Measurements from ENCODE around the gene INTS6.
"Not testable (repeated sequence)": the region's sequence is repeated elsewhere in the genome, so short reads cannot be mapped to it uniquely, and the experiment has no call there.

The INTS6 gene

GRCh38 chr13:51455532-51455931 lies 2.7 kb upstream of the INTS6 start:
- DNase-seq, result no peak

- no peak for DNase-seq
These were observed 1.3 kb upstream of the INTS6 start for GRCh38 chr13:51453959-51454703.

GRCh38 chr13:51453207-51453958 lies 547 bp upstream of the INTS6 start:
- peak; percentile 70 for DNase-seq

- peak; percentile 64 for DNase-seq
These were observed 1.1 kb downstream of the INTS6 start for GRCh38 chr13:51451467-51452360.

- DNase-seq, result no peak
These were observed 1.7 kb downstream of the INTS6 start for GRCh38 chr13:51451134-51451466.

GRCh38 chr13:51449018-51449417 lies 3.8 kb downstream of the INTS6 start:
- DNase-seq, result no peak

GRCh38 chr13:51444922-51445321 lies 7.9 kb downstream of the INTS6 start:
- no peak for DNase-seq

- no peak for DNase-seq
These were observed 12.5 kb downstream of the INTS6 start for GRCh38 chr13:51440381-51440780.

- no peak for DNase-seq
These were observed 15.2 kb downstream of the INTS6 start for GRCh38 chr13:51437550-51438127.

GRCh38 chr13:51435002-51435578 lies 17.7 kb downstream of the INTS6 start:
- DNase-seq, result no peak

- DNase-seq, result no peak
These were observed 20.3 kb downstream of the INTS6 start for GRCh38 chr13:51432576-51432975.

- DNase-seq, result no peak
These were observed 25.9 kb downstream of the INTS6 start for GRCh38 chr13:51426982-51427381.

- DNase-seq, result no peak
These were observed 27.3 kb downstream of the INTS6 start for GRCh38 chr13:51425410-51426042.

GRCh38 chr13:51423766-51424165 lies 29.1 kb downstream of the INTS6 start:
- DNase-seq, result no peak

GRCh38 chr13:51422484-51422883 lies 30.4 kb downstream of the INTS6 start:
- DNase-seq, result no peak

GRCh38 chr13:51420681-51421490 lies 31.9 kb downstream of the INTS6 start:
- DNase-seq, result no peak

GRCh38 chr13:51419001-51419636 lies 33.7 kb downstream of the INTS6 start:
- no peak for DNase-seq

- DNase-seq, result no peak
These were observed 35.1 kb downstream of the INTS6 start for GRCh38 chr13:51417716-51418115.

GRCh38 chr13:51416107-51416506 lies 36.7 kb downstream of the INTS6 start:
- no peak for DNase-seq

- not testable (repeated sequence) for DNase-seq
These were observed 37.5 kb downstream of the INTS6 start for GRCh38 chr13:51415339-51415738.

GRCh38 chr13:51412431-51412830 lies 40.4 kb downstream of the INTS6 start:
- DNase-seq, result no peak
